IMR-90 (cell line): Measurements from ENCODE around the gene MAML3. TPM values are rescaled to one million over a fixed set of nuclear protein-coding genes. Genes with fewer than 3 reads are reported as not detected.

Experiments used
- ATAC-seq: fragments of 200-7000 bp; cut with Tn5 transposase; 2 replicates; pipeline ENCODE4 v1.9.1; 2020; ENCODE audit warnings: low read depth, mild to moderate bottlenecking, moderate library complexity
- BruUV-seq: library from RNA; stranded (reverse); fragments of 400-500 nt; replicated peaks from 2 replicates; lab custom pipeline; 2021; lab: Mats Ljungman, UMichigan
- CTCF ChIA-PET: fragments of 300-600 bp; formaldehyde crosslinking; extraction: SDS; loops from one replicate; lab custom pipeline; 2021; ENCODE audit warnings: antibody characterized with exemption; lab: Yijun Ruan, JAX
- POLR2A ChIA-PET: fragments of 300-600 bp; sonication (Branson Sonifier 250); formaldehyde crosslinking; loops from one replicate; lab custom pipeline; 2022; ENCODE audit warnings: antibody characterized with exemption; ENCODE audit not compliant: unreplicated experiment; lab: Charles Lee
- DNase-seq: peaks from one replicate; pipeline ENCODE4 v3.0.0; 2013
- H2AFZ ChIP-seq: replicated peaks from 2 replicates; pipeline ENCODE3; 2013; ENCODE audit warnings: low read length, mild to moderate bottlenecking; ENCODE audit not compliant: poor library complexity
- H2AK5ac ChIP-seq: 2 replicates; pipeline ENCODE4 v1.6.1; 2013; ENCODE audit warnings: low read depth, low read length, inconsistent platforms
- H2AK9ac ChIP-seq: replicated peaks from 2 replicates; pipeline ENCODE3; 2013; ENCODE audit warnings: mild to moderate bottlenecking, low read depth, low read length, moderate library complexity; ENCODE audit not compliant: poor library complexity
- H2BK120ac ChIP-seq: 2 replicates; pipeline ENCODE4 v1.6.1; 2013; ENCODE audit warnings: low read depth, low read length, inconsistent platforms
- H2BK15ac ChIP-seq: 3 replicates; pipeline ENCODE4 v1.6.1; 2013; ENCODE audit warnings: low read depth, low read length, inconsistent platforms
- H2BK20ac ChIP-seq: 2 replicates; pipeline ENCODE4 v1.6.1; 2013; ENCODE audit warnings: low read depth, mild to moderate bottlenecking, inconsistent platforms, low read length, moderate library complexity
- H2BK5ac ChIP-seq: 2 replicates; pipeline ENCODE4 v1.6.1; 2013; ENCODE audit warnings: mild to moderate bottlenecking, low read depth, low read length, inconsistent platforms; ENCODE audit not compliant: poor library complexity, severe bottlenecking
- H3K14ac ChIP-seq: replicated peaks from 2 replicates; pipeline ENCODE4 v1.6.1; 2013; ENCODE audit warnings: low read depth, low read length, inconsistent platforms
- H3K18ac ChIP-seq: 2 replicates; pipeline ENCODE4 v1.6.1; 2013; ENCODE audit warnings: low read depth, low read length, control low read depth
- H3K23ac ChIP-seq: 2 replicates; pipeline ENCODE4 v1.6.1; 2013; ENCODE audit warnings: low read depth, low read length, inconsistent platforms
- H3K27ac ChIP-seq: 2 replicates; pipeline ENCODE4 v1.5.1; 2013; ENCODE audit warnings: mild to moderate bottlenecking, control low read depth, low read length; ENCODE audit not compliant: insufficient read depth
- H3K27me3 ChIP-seq: 2 replicates; pipeline ENCODE4 v1.6.1; 2013; ENCODE audit warnings: low read length; ENCODE audit not compliant: control insufficient read depth, insufficient read depth
- H3K36me3 ChIP-seq: 2 replicates; pipeline ENCODE4 v1.6.1; 2013; ENCODE audit warnings: low read length, mixed read lengths; ENCODE audit not compliant: control insufficient read depth, insufficient read depth
- H3K4ac ChIP-seq: 2 replicates; pipeline ENCODE4 v1.6.1; 2013; ENCODE audit warnings: low read depth, low read length, inconsistent platforms
- H3K4me1 ChIP-seq: 2 replicates; pipeline ENCODE4 v1.6.1; 2013; ENCODE audit warnings: low read length, mixed read lengths; ENCODE audit not compliant: control insufficient read depth, insufficient read depth
- H3K4me2 ChIP-seq: 2 replicates; pipeline ENCODE4 v1.6.1; 2013; ENCODE audit warnings: low read depth, mild to moderate bottlenecking, control low read depth, low read length, moderate library complexity
- H3K4me3 ChIP-seq: 2 replicates; pipeline ENCODE4 v1.5.1; 2013; ENCODE audit warnings: low read depth, mild to moderate bottlenecking, control low read depth, low read length, moderate library complexity; ENCODE audit not compliant: insufficient read depth
- H3K56ac ChIP-seq: 2 replicates; pipeline ENCODE4 v1.6.1; 2013; ENCODE audit warnings: low read length, inconsistent platforms; ENCODE audit not compliant: insufficient read depth; ENCODE audit errors: extremely low read depth
- H3K79me1 ChIP-seq, 2 experiments: 2 replicates each; pipeline ENCODE4 v1.6.1; 2013; ENCODE audit warnings: low read length in 2 of 2, inconsistent platforms in 1 of 2, low read depth in 1 of 2
- H3K9ac ChIP-seq: 2 replicates; pipeline ENCODE4 v1.6.1; 2013; ENCODE audit warnings: low read depth, low read length, control low read depth
- H3K9me1 ChIP-seq: 2 replicates; pipeline ENCODE4 v1.6.1; 2013; ENCODE audit warnings: low read length, inconsistent platforms; ENCODE audit not compliant: insufficient read depth
- H3K9me3 ChIP-seq: 2 replicates; pipeline ENCODE4 v1.6.1; 2013; ENCODE audit warnings: low read length; ENCODE audit not compliant: control insufficient read depth, insufficient read depth
- H4K20me1 ChIP-seq: 2 replicates; pipeline ENCODE4 v1.6.1; 2013; ENCODE audit warnings: low read length, inconsistent platforms; ENCODE audit not compliant: insufficient read depth
- H4K5ac ChIP-seq: 2 replicates; pipeline ENCODE4 v1.6.1; 2013; ENCODE audit warnings: mild to moderate bottlenecking, low read depth, low read length, control low read depth
- H4K8ac ChIP-seq, 2 experiments: 2 replicates each; pipeline ENCODE4 v1.6.1; 2013; ENCODE audit warnings: low read depth in 2 of 2, low read length in 2 of 2, control low read depth in 1 of 2, inconsistent platforms in 1 of 2
- H4K91ac ChIP-seq: 2 replicates; pipeline ENCODE4 v1.6.1; 2013; ENCODE audit warnings: low read depth, low read length, inconsistent platforms; ENCODE audit not compliant: insufficient read depth
- CHD1 ChIP-seq: IDR thresholded peaks from 2 replicates; pipeline ENCODE4 v1.6.1; 2012; ENCODE audit warnings: low read depth, low read length, improper control_type of control experiment
- FOS ChIP-seq: fragments of 150-350 bp; IDR thresholded peaks from 2 replicates; pipeline ENCODE4 v1.6.1; 2016; ENCODE audit warnings: low read depth, low read length
- MAFK ChIP-seq: IDR thresholded peaks from 2 replicates; pipeline ENCODE4 v1.6.1; 2012; ENCODE audit warnings: low read depth, low read length, improper control_type of control experiment
- MXI1 ChIP-seq: IDR thresholded peaks from 2 replicates; pipeline ENCODE4 v1.6.1; 2012; ENCODE audit warnings: low read depth, mild to moderate bottlenecking, low read length, moderate library complexity, borderline replicate concordance
- POLR2A ChIP-seq: IDR thresholded peaks from 2 replicates; pipeline ENCODE4 v1.6.1; 2012; ENCODE audit warnings: mild to moderate bottlenecking, low read depth, low read length
- RAD21 ChIP-seq: IDR thresholded peaks from 2 replicates; pipeline ENCODE4 v1.6.1; 2012; ENCODE audit warnings: low read length, improper control_type of control experiment
- RCOR1 ChIP-seq: IDR thresholded peaks from 2 replicates; pipeline ENCODE4 v1.6.1; 2012; ENCODE audit warnings: mild to moderate bottlenecking, low read length, improper control_type of control experiment; ENCODE audit not compliant: insufficient replicate concordance
- RFX5 ChIP-seq: IDR thresholded peaks from 2 replicates; pipeline ENCODE4 v1.8.0; 2012; ENCODE audit warnings: low read depth, mild to moderate bottlenecking, low read length, moderate library complexity
- WGBS, 2 experiments: methylation state at CpG; one replicate each; pipeline versions ENCODE4 v1.1.5 to v1.1.7; 2013; ENCODE audit warnings: missing lambda C conversion rate in 2 of 2; ENCODE audit not compliant: insufficient read length in 1 of 2; ENCODE audit errors: extremely low coverage in 2 of 2; 5-methylcytosine and 5-hydroxymethylcytosine counted together
- dilution Hi-C: fragments of 300-500 bp; cut with HindIII; formaldehyde crosslinking; loops from one replicate; pipeline ENCODE4 v1.14.3; 2018; ENCODE audit warnings: low sequenced_read_pairs; ENCODE audit not compliant: unreplicated experiment
- in situ Hi-C: fragments of 300-500 bp; cut with MboI; formaldehyde crosslinking; loops from 3 replicates; pipeline ENCODE4 v1.14.3; 2019; ENCODE audit warnings: low sequenced_read_pairs, inconsistent platforms, mixed read lengths
- intact Hi-C: fragments of 100-400 bp; cut with micrococcal nuclease; formaldehyde crosslinking; loops from 2 replicates; pipeline ENCODE4 v1.10.0; 2022
- polyA plus RNA-seq, 3 experiments: library from polyadenylated mRNA; depleted of rRNA; stranded (reverse); fragments of >200 nt; gene quantifications; 2 replicates each; pipeline ENCODE4 v1.2.3, GENCODE V29; 2012; ENCODE audit warnings: low replicate concordance in 1 of 3
- total RNA-seq: library from RNA; depleted of rRNA; stranded (reverse); fragments of >200 nt; gene quantifications from 2 replicates; pipeline ENCODE4 v1.2.3, GENCODE V29; 2012

MAML3 gene
- total and polyA plus RNA-seq, 2 of the 4 experiments (the other 2 are of a cell fraction): 0.90 to 1.7 TPM

DNA sequence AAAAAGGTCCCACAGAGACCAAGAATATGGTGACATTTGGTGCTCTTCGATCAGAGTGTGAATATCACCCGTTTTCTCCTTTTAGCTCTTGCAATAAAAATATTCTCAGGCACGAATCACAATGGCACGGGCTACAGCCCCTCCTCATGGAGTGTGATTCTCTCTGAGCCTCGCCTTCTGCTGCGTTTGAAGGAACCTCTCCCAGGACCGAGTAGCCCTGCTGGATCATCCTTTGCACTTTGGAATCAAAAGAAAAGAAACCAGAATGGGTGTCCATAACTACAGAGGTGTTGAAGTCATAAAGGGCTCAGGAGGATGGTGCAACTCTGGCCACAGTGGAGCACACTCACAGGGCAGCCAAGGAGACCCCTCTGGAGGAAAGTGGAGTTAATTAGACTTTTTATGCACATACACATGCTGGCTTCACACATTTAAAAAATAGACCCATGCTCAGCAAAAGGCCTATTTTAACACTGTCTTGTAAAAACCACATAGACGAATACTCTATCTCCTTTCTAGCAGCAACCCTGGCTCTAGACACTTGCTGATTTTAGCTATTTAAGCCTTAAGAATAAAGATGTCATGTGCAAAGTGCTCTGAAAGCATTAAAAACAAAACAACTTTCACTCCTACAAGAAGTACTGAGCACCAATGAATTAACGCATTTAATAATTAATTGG is 19.1 kb downstream of the MAML3 start:
- Histone ChIP-seq H4K91ac (peak overlapping the region; percentile 40; the same call in 1 of the 2 replicates), H3K27me3 (no peaks in the 10 kb centered on the region), H3K36me3 (no peaks in the 10 kb centered on the region), H3K79me1 (peaks cover 0 to 36% of the 10 kb centered on the region in 2 experiments; a peak in 3 of 4 replicates), H3K27ac (no peak overlapping the region; the same call in 1 of the 2 replicates), H4K20me1 (no peaks in the 10 kb centered on the region), H2AK9ac (no peak overlapping the region), H4K5ac (no peak overlapping the region; the same call in 1 of the 2 replicates), H3K18ac (no peak overlapping the region), H3K56ac (no peak overlapping the region), H3K4me3 (no peak overlapping the region), H3K9me1 (peaks cover 13% of the 10 kb centered on the region), H3K14ac (0 out of 2 replicates have a peak overlapping the region, but pooled peaks have one; percentile 3), H4K8ac (peak overlapping the region; percentile 67 to 71; a peak in 3 of 4 replicates), H3K4me2 (no peak overlapping the region), H2BK15ac (peak overlapping the region; percentile 68; the same call in 1 of the 3 replicates), H3K23ac (peak overlapping the region; percentile 18; the same call in 1 of the 2 replicates), H3K4me1 (peaks cover 21% of the 10 kb centered on the region), H2BK20ac (peak overlapping the region; percentile 54), H2BK120ac (peak overlapping the region; percentile 82), H2BK5ac (no peak overlapping the region), H2AFZ (no peak overlapping the region), H3K9me3 (no peaks in the 10 kb centered on the region), H3K4ac (peak overlapping the region; percentile 66), H3K9ac (no peak overlapping the region), H2AK5ac (peak overlapping the region; percentile 54)
- POLR2A ChIA-PET: no interaction called here
- CTCF ChIA-PET: no interaction called here
- DNase-seq (no peak), ATAC-seq (no peak)
- WGBS, 2 experiments: 92% methylated on average over 2 of the region's 9 CpGs; no CpG with 5 or more reads in 1 of the 2 experiments
- BruUV-seq: no TSS peak
- intact Hi-C loops: loop anchor here (5.0 kb wide), 2 partner anchors 38 to 53 kb away; no protein-coding TSS in a partner anchor
- dilution Hi-C loops: no loop called here
- TF ChIP-seq POLR2A: no peak
- TF ChIP-seq MXI1: no peak
- no peak for TF ChIP-seq CHD1
- TF ChIP-seq FOS: no peak
- TF ChIP-seq RCOR1: no peak
- no peak for TF ChIP-seq RFX5
- no peak for TF ChIP-seq MAFK
- TF ChIP-seq RAD21: no peak
- in situ Hi-C loops: no loop called here
